HG02678 (cell line): ENCODE measurements around the gene CDH6.

Experiments used
- ATAC-seq: cut with Tn5 transposase; IDR thresholded peaks from one replicate; pipeline ENCODE4 v1.9.1; 2021; ENCODE audit warnings: mild to moderate bottlenecking, moderate library complexity; ENCODE audit not compliant: unreplicated experiment

CDH6 gene

GRCh38 chr5:31365776-31366175 lies 172.3 kb downstream of the CDH6 start:
- ATAC-seq, result no peak

- no peak for ATAC-seq
These were observed 173.5 kb downstream of the CDH6 start for GRCh38 chr5:31366941-31367340.

- no peak for ATAC-seq
These were observed 178.6 kb downstream of the CDH6 start for GRCh38 chr5:31372124-31372523.

- no peak for ATAC-seq
These were observed 182.7 kb downstream of the CDH6 start for GRCh38 chr5:31375999-31376720.

GRCh38 chr5:31377274-31377946 lies 183.9 kb downstream of the CDH6 start:
- no peak for ATAC-seq

GRCh38 chr5:31378136-31378535 lies 184.7 kb downstream of the CDH6 start:
- no peak for ATAC-seq
